ENCODE data around the gene HCN2. TPM values are rescaled to one million over a fixed set of nuclear protein-coding genes. Genes with fewer than 3 reads are reported as not detected.

HCN2 gene
- total and polyA plus RNA-seq, 3 donors from 2014 or later = 5.5 to 12.4 (median 6.6) TPM

DNA sequence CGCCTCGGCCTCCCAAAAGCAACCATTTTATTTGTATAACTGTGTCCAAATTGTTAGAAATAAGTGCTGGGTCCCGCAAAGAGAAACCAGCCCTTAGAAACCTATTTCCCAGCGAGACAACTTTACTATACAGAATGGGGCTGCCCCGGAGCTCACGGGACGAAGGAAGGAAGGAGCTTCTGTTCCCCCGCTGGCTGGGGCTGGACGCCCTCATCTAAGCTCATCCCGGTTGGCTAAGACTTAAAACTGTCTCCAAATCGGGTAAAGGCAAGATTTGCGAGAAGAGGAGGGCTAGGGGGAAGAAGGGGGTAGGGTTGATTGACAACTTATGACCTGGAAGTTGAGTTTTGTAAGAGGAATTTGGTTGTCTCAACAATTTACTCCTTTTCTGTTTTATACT lies 29.6 kb upstream of the HCN2 start:
- no peaks in the 10 kb centered on the region for H3K27me3 ChIP-seq
- no peak overlapping the region for H3K4me3 ChIP-seq
- no peak overlapping the region for H3K27ac ChIP-seq
- WGBS, 2 donors = 80 to 84% methylated on average over 12 of the region's 12 CpGs
- H3K9me3 ChIP-seq = no peaks in the 10 kb centered on the region
- no peak for DNase-seq
- H3K36me3 ChIP-seq (ENCODE audit: low read depth, missing control alignments) = no peaks in the 10 kb centered on the region
- TF ChIP-seq, protein P1, sequence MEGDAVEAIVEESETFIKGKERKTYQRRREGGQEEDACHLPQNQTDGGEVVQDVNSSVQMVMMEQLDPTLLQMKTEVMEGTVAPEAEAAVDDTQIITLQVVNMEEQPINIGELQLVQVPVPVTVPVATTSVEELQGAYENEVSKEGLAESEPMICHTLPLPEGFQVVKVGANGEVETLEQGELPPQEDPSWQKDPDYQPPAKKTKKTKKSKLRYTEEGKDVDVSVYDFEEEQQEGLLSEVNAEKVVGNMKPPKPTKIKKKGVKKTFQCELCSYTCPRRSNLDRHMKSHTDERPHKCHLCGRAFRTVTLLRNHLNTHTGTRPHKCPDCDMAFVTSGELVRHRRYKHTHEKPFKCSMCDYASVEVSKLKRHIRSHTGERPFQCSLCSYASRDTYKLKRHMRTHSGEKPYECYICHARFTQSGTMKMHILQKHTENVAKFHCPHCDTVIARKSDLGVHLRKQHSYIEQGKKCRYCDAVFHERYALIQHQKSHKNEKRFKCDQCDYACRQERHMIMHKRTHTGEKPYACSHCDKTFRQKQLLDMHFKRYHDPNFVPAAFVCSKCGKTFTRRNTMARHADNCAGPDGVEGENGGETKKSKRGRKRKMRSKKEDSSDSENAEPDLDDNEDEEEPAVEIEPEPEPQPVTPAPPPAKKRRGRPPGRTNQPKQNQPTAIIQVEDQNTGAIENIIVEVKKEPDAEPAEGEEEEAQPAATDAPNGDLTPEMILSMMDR (IDR thresholded peaks at IDR 0.05) = no peak
- TF ChIP-seq POLR2A (IDR thresholded peaks at IDR 0.05) = no peak
- intact Hi-C loops (cut with DNase I; ENCODE audit: low total_unique reads) = no loop called here
- H3K4me1 ChIP-seq = peaks cover 3% of the 10 kb centered on the region

DNA sequence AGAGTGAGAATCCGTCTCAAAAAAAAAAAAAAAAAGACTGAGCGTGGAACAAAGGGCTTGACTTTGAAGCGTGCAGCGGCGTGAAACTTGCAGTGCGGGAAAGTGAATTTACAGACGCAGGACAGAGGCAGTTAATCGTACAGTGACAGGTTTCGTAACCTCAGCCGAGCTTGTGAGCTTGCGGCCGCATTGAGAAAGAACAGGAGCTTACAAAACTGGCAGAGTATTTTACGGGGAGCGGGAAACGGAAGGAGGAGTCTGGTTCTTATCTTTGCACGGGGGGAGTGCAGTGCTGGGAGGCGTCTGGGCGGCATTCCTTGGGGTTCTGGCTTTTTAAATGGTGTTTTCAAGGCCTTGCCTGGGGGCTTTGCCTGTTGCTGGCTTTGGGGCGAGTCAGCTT lies 23.3 kb upstream of the HCN2 start:
- Histone ChIP-seq H3K36me3 (ENCODE audit: low read depth, missing control alignments) (no peaks in the 10 kb centered on the region), H3K9me3 (no peaks in the 10 kb centered on the region), H3K4me1 (peaks cover 3% of the 10 kb centered on the region), H3K27ac (no peak overlapping the region), H3K27me3 (no peaks in the 10 kb centered on the region), H3K4me3 (no peak overlapping the region)
- TF ChIP-seq, protein P1 (IDR thresholded peaks at IDR 0.05) = no peak
- no peak for TF ChIP-seq POLR2A (IDR thresholded peaks at IDR 0.05)
- 40 to 50% methylated on average over 19 of the region's 19 CpGs for WGBS, 2 donors
- intact Hi-C loops (cut with DNase I; ENCODE audit: low total_unique reads) = no loop called here
- DNase-seq = peak; percentile 63

DNA sequence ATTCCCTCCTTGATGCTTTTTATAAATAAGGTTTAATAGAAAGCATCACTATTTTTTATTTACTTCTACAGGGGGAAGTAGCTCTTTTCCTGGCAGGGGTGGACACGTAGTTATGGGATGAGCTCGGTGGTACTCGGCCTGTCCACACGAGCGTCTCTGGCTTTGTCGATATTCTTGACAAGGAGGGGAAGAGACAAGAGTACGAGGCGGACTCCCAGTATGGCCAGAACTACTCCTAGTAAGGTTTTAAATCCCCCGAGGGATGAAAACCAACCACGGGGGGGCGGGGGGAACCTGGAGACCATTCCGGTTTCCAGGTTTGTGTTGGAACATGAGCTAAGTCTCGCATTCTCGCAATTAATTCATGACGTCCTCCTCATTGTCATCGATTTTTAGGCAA lies 22.8 kb upstream of the HCN2 start:
- Histone ChIP-seq H3K9me3 (no peaks in the 10 kb centered on the region), H3K27ac (no peak overlapping the region), H3K36me3 (ENCODE audit: low read depth, missing control alignments) (no peaks in the 10 kb centered on the region), H3K4me3 (no peak overlapping the region), H3K27me3 (no peaks in the 10 kb centered on the region), H3K4me1 (peaks cover 7% of the 10 kb centered on the region)
- WGBS, 2 donors = 66 to 68% methylated on average over 16 of the region's 16 CpGs
- no peak for DNase-seq
- intact Hi-C loops (cut with DNase I; ENCODE audit: low total_unique reads) = no loop called here
- TF ChIP-seq, protein P1 (IDR thresholded peaks at IDR 0.05) = no peak
- no peak for TF ChIP-seq POLR2A (IDR thresholded peaks at IDR 0.05)

DNA sequence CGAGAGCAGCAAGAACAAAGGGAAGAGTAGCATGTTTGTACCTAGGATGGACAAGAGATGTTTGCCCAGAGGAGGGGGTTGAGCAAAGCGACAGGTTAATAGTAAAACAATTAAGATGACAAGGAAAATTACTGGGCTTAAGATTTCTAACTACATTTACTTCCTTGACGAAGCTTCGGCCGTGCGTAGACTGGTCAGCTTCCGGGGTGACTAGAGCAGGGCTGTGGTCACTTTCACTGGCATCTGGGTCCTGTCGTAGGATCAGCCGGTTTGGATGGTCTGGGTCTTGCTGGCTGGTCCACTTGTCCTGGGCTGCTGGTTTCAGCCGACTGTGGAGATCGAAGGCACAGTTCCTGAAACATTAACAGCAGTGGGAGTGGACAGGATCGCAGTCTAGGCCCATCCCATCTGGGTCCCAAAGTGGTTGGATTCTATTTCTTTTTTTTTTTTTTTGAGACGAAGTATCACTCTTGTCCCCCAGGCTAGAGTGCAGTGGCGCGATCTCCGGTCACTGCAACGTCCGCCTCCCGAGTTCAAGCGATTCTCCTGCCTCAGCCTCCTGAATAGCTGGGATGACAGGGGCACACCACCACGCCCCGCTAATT lies 22.3 kb upstream of the HCN2 start:
- Histone ChIP-seq H3K27me3 (no peaks in the 10 kb centered on the region), H3K4me1 (peaks cover 7% of the 10 kb centered on the region), H3K36me3 (ENCODE audit: low read depth, missing control alignments) (no peaks in the 10 kb centered on the region), H3K9me3 (no peaks in the 10 kb centered on the region), H3K4me3 (no peak overlapping the region), H3K27ac (no peak overlapping the region)
- intact Hi-C loops (cut with DNase I; ENCODE audit: low total_unique reads) = no loop called here
- no peak for DNase-seq
- no peak for TF ChIP-seq POLR2A (IDR thresholded peaks at IDR 0.05)
- TF ChIP-seq, protein P1 (IDR thresholded peaks at IDR 0.05) = no peak
- 93 to 94% methylated on average over 22 of the region's 22 CpGs for WGBS, 2 donors

DNA sequence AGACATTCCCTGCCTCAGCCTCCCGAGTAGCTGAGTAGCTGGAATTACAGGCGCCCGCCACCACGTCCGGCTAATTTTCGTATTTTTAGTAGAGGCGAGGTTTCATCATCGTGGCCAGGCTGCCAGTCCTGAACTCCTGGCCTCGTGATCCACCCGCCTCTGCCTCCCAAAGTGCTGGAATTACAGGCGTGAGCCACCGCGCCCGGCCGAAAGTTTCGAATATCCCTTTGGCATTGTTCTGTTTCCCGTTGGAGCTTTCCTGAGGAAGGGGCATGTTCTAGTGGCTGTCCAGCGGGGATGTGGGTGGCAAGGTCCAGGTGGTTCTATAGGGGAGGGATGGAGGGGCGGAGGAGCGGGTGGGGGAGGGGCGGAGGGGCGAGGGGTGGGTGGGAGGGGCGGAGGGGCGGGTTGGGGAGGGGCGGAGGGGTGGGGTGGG lies 19.4 kb upstream of the HCN2 start:
- H3K4me3 ChIP-seq = no peak overlapping the region
- WGBS, 2 donors = 29 to 69% methylated on average over 10 to 19 of the region's 25 CpGs
- H3K27me3 ChIP-seq = no peaks in the 10 kb centered on the region
- H3K4me1 ChIP-seq = peaks cover 29% of the 10 kb centered on the region
- intact Hi-C loops (cut with DNase I; ENCODE audit: low total_unique reads) = no loop called here
- no peak overlapping the region for H3K27ac ChIP-seq
- TF ChIP-seq POLR2A (IDR thresholded peaks at IDR 0.05) = no peak
- TF ChIP-seq, protein P1 (IDR thresholded peaks at IDR 0.05) = no peak
- no peaks in the 10 kb centered on the region for H3K9me3 ChIP-seq
- no peaks in the 10 kb centered on the region for H3K36me3 ChIP-seq (ENCODE audit: low read depth, missing control alignments)
- no peak for DNase-seq
